ENCODE results near the gene NPTN. TPM values are rescaled to one million over a fixed set of nuclear protein-coding genes. Genes with fewer than 3 reads are reported as not detected.

Gene NPTN
- total RNA-seq, 1 experiment from 2014 or later, result 90.9 TPM

DNA sequence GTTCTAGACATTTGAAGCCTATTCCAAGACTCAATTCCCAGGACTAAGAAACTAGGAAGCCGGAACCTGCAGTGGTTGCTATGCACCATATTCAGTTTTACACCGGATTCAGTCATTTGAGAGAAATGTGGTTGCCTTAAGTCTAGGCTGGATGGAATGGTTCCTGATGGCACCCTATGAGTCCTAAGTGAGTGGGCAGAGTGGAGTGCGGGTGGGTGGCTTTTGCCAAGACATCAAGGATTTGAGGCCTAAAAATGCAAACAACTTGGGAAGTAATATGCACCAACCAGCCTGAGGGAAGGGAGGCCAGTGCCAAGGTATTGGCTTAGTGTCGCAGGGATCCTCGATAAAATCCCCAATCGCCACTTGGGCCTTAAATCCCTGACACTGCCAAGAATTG is 46.8 kb upstream of the NPTN start:
- no peak overlapping the region for H3K4me2 ChIP-seq (ENCODE audit: low read length)
- RAD21 ChIA-PET (ENCODE audit: low non-redundant PET in 1 of 2, low total read pairs in 2 of 2, uncharacterized antibody in 2 of 2, unreplicated experiment in 2 of 2), result no interaction called here
- H4K20me1 ChIP-seq (ENCODE audit: insufficient read depth), result no peaks in the 10 kb centered on the region
- no TSS peak for BruUV-seq (replicated peaks)
- H3K4me1 ChIP-seq (ENCODE audit: control insufficient read depth in 1 of 2, insufficient read depth in 2 of 2, low read length in 2 of 2), result peaks cover 0 to 16% of the 10 kb centered on the region in 2 experiments; a peak in 3 of 4 replicates
- no peaks in the 10 kb centered on the region for H3K9me3 ChIP-seq (ENCODE audit: control insufficient read depth in 1 of 2, insufficient read depth in 1 of 2, low read depth in 1 of 2, low read length in 2 of 2)
- no peaks in the 10 kb centered on the region for H3K36me3 ChIP-seq (ENCODE audit: control insufficient read depth in 1 of 2, insufficient read depth in 2 of 2, low read length in 2 of 2)
- no peak overlapping the region for H3K4me3 ChIP-seq (replicated peaks in 1 of 2; ENCODE audit: low read depth in 1 of 2, low read length in 2 of 2)
- H2AFZ ChIP-seq (ENCODE audit: low read depth, low read length, poor library complexity, severe bottlenecking), result no peak overlapping the region
- no peak overlapping the region for H3K9ac ChIP-seq (ENCODE audit: low read length)
- TF ChIP-seq, protein P1, sequence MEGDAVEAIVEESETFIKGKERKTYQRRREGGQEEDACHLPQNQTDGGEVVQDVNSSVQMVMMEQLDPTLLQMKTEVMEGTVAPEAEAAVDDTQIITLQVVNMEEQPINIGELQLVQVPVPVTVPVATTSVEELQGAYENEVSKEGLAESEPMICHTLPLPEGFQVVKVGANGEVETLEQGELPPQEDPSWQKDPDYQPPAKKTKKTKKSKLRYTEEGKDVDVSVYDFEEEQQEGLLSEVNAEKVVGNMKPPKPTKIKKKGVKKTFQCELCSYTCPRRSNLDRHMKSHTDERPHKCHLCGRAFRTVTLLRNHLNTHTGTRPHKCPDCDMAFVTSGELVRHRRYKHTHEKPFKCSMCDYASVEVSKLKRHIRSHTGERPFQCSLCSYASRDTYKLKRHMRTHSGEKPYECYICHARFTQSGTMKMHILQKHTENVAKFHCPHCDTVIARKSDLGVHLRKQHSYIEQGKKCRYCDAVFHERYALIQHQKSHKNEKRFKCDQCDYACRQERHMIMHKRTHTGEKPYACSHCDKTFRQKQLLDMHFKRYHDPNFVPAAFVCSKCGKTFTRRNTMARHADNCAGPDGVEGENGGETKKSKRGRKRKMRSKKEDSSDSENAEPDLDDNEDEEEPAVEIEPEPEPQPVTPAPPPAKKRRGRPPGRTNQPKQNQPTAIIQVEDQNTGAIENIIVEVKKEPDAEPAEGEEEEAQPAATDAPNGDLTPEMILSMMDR (IDR thresholded peaks at IDR 0.05 in 2 of 3, conservative IDR thresholded peaks at IDR 0.05 in 1 of 3; ENCODE audit: borderline replicate concordance in 1 of 3, insufficient read depth in 1 of 3, low read depth in 2 of 3, low read length in 2 of 3), result no peak
- TF ChIP-seq SP1 (IDR thresholded peaks at IDR 0.05; ENCODE audit: low read depth), result no peak
- no peak for TF ChIP-seq EGR1 (IDR thresholded peaks at IDR 0.05; ENCODE audit: low read depth)
- TF ChIP-seq, protein P2, sequence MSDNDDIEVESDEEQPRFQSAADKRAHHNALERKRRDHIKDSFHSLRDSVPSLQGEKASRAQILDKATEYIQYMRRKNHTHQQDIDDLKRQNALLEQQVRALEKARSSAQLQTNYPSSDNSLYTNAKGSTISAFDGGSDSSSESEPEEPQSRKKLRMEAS (IDR thresholded peaks at IDR 0.05), result no peak
- intact Hi-C loops (cut with micrococcal nuclease), result no loop called here
- CTCF ChIA-PET, result interaction anchor here (0.9 to 3.6 kb wide), 2 partner anchors 11 to 19 kb away, joined by 3 to 37 read pairs; no protein-coding TSS in a partner anchor
- ATAC-seq (no peak), DNase-seq (ENCODE audit: low read depth, low spot score) (no peak)
- H3K27me3 ChIP-seq (ENCODE audit: insufficient read depth, low read length), result no peaks in the 10 kb centered on the region
- POLR2A ChIA-PET, result no interaction called here
- no peaks in the 10 kb centered on the region for H3K9me2 ChIP-seq (ENCODE audit: insufficient read depth)
- H3K79me2 ChIP-seq (ENCODE audit: insufficient read depth, low read length), result peaks cover 4% of the 10 kb centered on the region
- H3K27ac ChIP-seq (ENCODE audit: low read depth, low read length), result no peak overlapping the region

DNA sequence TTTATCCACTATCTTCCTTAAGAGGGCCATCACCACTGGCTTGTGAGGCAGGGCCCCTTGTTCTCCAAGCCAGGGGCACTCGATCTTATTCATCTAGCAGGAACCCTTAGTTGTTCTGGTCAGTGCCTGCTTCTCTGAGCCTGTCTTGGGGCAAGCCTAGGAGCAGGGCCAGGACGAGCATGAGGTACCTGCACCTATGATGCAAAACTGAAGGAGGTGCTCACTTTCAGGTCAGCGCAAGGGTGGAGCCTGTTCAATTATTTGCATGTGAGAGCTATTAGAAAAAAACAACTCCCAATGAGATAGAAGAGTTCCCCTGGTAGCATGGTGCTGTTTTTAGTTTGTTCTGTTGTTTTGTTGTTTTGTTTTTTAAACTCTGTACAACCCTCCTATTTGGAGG is 46.0 kb upstream of the NPTN start:
- ChIA-PET RAD21 (ENCODE audit: low non-redundant PET in 1 of 2, low total read pairs in 2 of 2, uncharacterized antibody in 2 of 2, unreplicated experiment in 2 of 2) (no interaction called here), POLR2A (no interaction called here), CTCF (interaction anchor here (0.8 to 3.6 kb wide), 3 partner anchors 12 to 20 kb away, joined by 3 to 37 read pairs (median 3); no protein-coding TSS in a partner anchor)
- H3K4me1 ChIP-seq (ENCODE audit: control insufficient read depth in 1 of 2, insufficient read depth in 2 of 2, low read length in 2 of 2), result peaks cover 0 to 14% of the 10 kb centered on the region in 2 experiments; a peak in 3 of 4 replicates
- no peaks in the 10 kb centered on the region for H3K36me3 ChIP-seq (ENCODE audit: control insufficient read depth in 1 of 2, insufficient read depth in 2 of 2, low read length in 2 of 2)
- no peaks in the 10 kb centered on the region for H4K20me1 ChIP-seq (ENCODE audit: insufficient read depth)
- TF ChIP-seq SP1 (IDR thresholded peaks at IDR 0.05; ENCODE audit: low read depth), result no peak
- TF ChIP-seq, protein P1 (IDR thresholded peaks at IDR 0.05 in 2 of 3, conservative IDR thresholded peaks at IDR 0.05 in 1 of 3; ENCODE audit: borderline replicate concordance in 1 of 3, insufficient read depth in 1 of 3, low read depth in 2 of 3, low read length in 2 of 3), result peak in 1 of 3 experiments; percentile 27; a peak in 1 of 6 replicates
- no peak overlapping the region for H3K9ac ChIP-seq (ENCODE audit: low read length)
- ATAC-seq (no peak), DNase-seq (ENCODE audit: low read depth, low spot score) (no peak)
- H3K27me3 ChIP-seq (ENCODE audit: insufficient read depth, low read length), result no peaks in the 10 kb centered on the region
- no peak overlapping the region for H3K27ac ChIP-seq (ENCODE audit: low read depth, low read length)
- no peaks in the 10 kb centered on the region for H3K9me2 ChIP-seq (ENCODE audit: insufficient read depth)
- no peak overlapping the region for H3K4me3 ChIP-seq (replicated peaks in 1 of 2; ENCODE audit: low read depth in 1 of 2, low read length in 2 of 2)
- no peak overlapping the region for H3K4me2 ChIP-seq (ENCODE audit: low read length)
- no peaks in the 10 kb centered on the region for H3K79me2 ChIP-seq (ENCODE audit: insufficient read depth, low read length)
- intact Hi-C loops (cut with micrococcal nuclease), result no loop called here
- BruUV-seq (replicated peaks), result no TSS peak
- no peaks in the 10 kb centered on the region for H3K9me3 ChIP-seq (ENCODE audit: control insufficient read depth in 1 of 2, insufficient read depth in 1 of 2, low read depth in 1 of 2, low read length in 2 of 2)
- no peak overlapping the region for H2AFZ ChIP-seq (ENCODE audit: low read depth, low read length, poor library complexity, severe bottlenecking)

Data from HCT116 (cell line).